ENCODE results near the gene ETHE1.

GRCh38 chr19:43554317-43554895 is 27.4 kb upstream of the ETHE1 start:
- TF ChIP-seq GATA2 (IDR thresholded peaks at IDR 0.05; ENCODE audit: low read depth, low read length) (no peak), GATA3 (IDR thresholded peaks at IDR 0.05; ENCODE audit: low read depth, low read length) (no peak)

Measured in SH-SY5Y (cell line).